ENCODE measurements around the gene ZRANB1.

GRCh38 chr10:124928545-124928944, 13.4 kb upstream of the ZRANB1 start:
- TF ChIP-seq CTCF (IDR thresholded peaks at IDR 0.05) = no peak
- no peak for TF ChIP-seq EZH2phosphoT487 (IDR thresholded peaks at IDR 0.05)
- TF ChIP-seq EZH2 (IDR thresholded peaks at IDR 0.05) = no peak

Measured in neural progenitor cell (in vitro differentiated cells).